Measurements from ENCODE around the gene CELA3B. TPM values are rescaled to one million over a fixed set of nuclear protein-coding genes. Genes with fewer than 3 reads are reported as not detected.

The CELA3B gene
- polyA plus RNA-seq, 1 donor (not counting 4 experiments of a cell fraction or from before 2014, with no cell fraction given): not detected

- FAIRE-seq (no peak), DNase-seq (ENCODE audit: low read depth, low spot score) (no peak)
- no peaks in the 10 kb centered on the region for H3K27me3 ChIP-seq (ENCODE audit: control insufficient read depth, extremely low read depth, insufficient read depth, low read length)
- peaks cover 35% of the 10 kb centered on the region for H3K79me2 ChIP-seq (ENCODE audit: control insufficient read depth, insufficient read depth, low read length)
- peak within 1 kb of the TSS; percentile 90 for H2AFZ ChIP-seq (ENCODE audit: control insufficient read depth, low read length)
- H4K20me1 ChIP-seq (ENCODE audit: control insufficient read depth, extremely low read depth, insufficient read depth, low read length): peaks cover 4% of the 10 kb centered on the region
- peak within 1 kb of the TSS; percentile 89 for H3K4me2 ChIP-seq (ENCODE audit: control insufficient read depth, extremely low read depth, insufficient read depth, low read depth, low read length)
- peaks cover 65% of the 10 kb centered on the region for H3K4me1 ChIP-seq (ENCODE audit: control insufficient read depth, extremely low read depth, insufficient read depth, low read length)
- TF ChIP-seq EZH2 (IDR thresholded peaks at IDR 0.05; ENCODE audit: low read length): no peak
- TF ChIP-seq CTCF (optimal IDR thresholded peaks at IDR 0.05 in 1 of 3, IDR thresholded peaks at IDR 0.05 in 1 of 3, conservative IDR thresholded peaks at IDR 0.05 in 1 of 3; ENCODE audit: extremely low read depth in 1 of 3, insufficient read depth in 2 of 3, low read length in 3 of 3): no peak
- peak within 1 kb of the TSS; percentile 67 to 74 (median 74) for H3K4me3 ChIP-seq (ENCODE audit: control insufficient read depth in 2 of 3, extremely low read depth in 1 of 3, insufficient read depth in 2 of 3, low read depth in 1 of 3, low read length in 3 of 3)
- peak within 1 kb of the TSS; percentile 74 for H3K27ac ChIP-seq (ENCODE audit: control insufficient read depth, insufficient read depth, low read length)
- H3K9ac ChIP-seq (ENCODE audit: control insufficient read depth, extremely low read depth, insufficient read depth, low read length): peak within 1 kb of the TSS; percentile 85
- H3K36me3 ChIP-seq (ENCODE audit: control insufficient read depth in 2 of 2, extremely low read depth in 1 of 2, insufficient read depth in 2 of 2, low read length in 2 of 2): no peaks in the 10 kb centered on the region
- H3K9me3 ChIP-seq (ENCODE audit: control insufficient read depth, low read depth, low read length): no peaks in the 10 kb centered on the region
- dilution Hi-C loops (cut with MboI; ENCODE audit: extremely low pct_ligation_motif_present, low sequenced_read_pairs): no loop called here
- H3K9me1 ChIP-seq (ENCODE audit: control insufficient read depth, extremely low read depth, insufficient read depth, low read length): peaks cover 2% of the 10 kb centered on the region
These were observed 39.8 kb upstream of the CELA3B start, which contains the start of gene HSPG2 for GRCh38 chr1:21937034-21937371. TSS of gene HSPG2 (minus strand) at chr1:21937310. CDS start at chr1:21937217, 93 bp downstream.

GRCh38 chr1:21937372-21938121 lies 39.3 kb upstream of the CELA3B start:
- Histone ChIP-seq H3K9ac (ENCODE audit: control insufficient read depth, extremely low read depth, insufficient read depth, low read length) (peak overlapping the region; percentile 74), H2AFZ (ENCODE audit: control insufficient read depth, low read length) (peak overlapping the region; percentile 90), H3K4me3 (ENCODE audit: control insufficient read depth in 2 of 3, extremely low read depth in 1 of 3, insufficient read depth in 2 of 3, low read depth in 1 of 3, low read length in 3 of 3) (peak overlapping the region in 2 of 3 experiments; percentile 42 to 45), H3K4me2 (ENCODE audit: control insufficient read depth, extremely low read depth, insufficient read depth, low read depth, low read length) (peak overlapping the region; percentile 84), H3K9me1 (ENCODE audit: control insufficient read depth, extremely low read depth, insufficient read depth, low read length) (peaks cover 2% of the 10 kb centered on the region), H3K27me3 (ENCODE audit: control insufficient read depth, extremely low read depth, insufficient read depth, low read length) (no peaks in the 10 kb centered on the region), H3K4me1 (ENCODE audit: control insufficient read depth, extremely low read depth, insufficient read depth, low read length) (peaks cover 60% of the 10 kb centered on the region), H4K20me1 (ENCODE audit: control insufficient read depth, extremely low read depth, insufficient read depth, low read length) (peaks cover 4% of the 10 kb centered on the region), H3K79me2 (ENCODE audit: control insufficient read depth, insufficient read depth, low read length) (peaks cover 30% of the 10 kb centered on the region), H3K27ac (ENCODE audit: control insufficient read depth, insufficient read depth, low read length) (peak overlapping the region; percentile 74), H3K36me3 (ENCODE audit: control insufficient read depth in 2 of 2, extremely low read depth in 1 of 2, insufficient read depth in 2 of 2, low read length in 2 of 2) (no peaks in the 10 kb centered on the region), H3K9me3 (ENCODE audit: control insufficient read depth, low read depth, low read length) (no peaks in the 10 kb centered on the region)
- no peak for TF ChIP-seq CTCF (optimal IDR thresholded peaks at IDR 0.05 in 1 of 3, IDR thresholded peaks at IDR 0.05 in 1 of 3, conservative IDR thresholded peaks at IDR 0.05 in 1 of 3; ENCODE audit: extremely low read depth in 1 of 3, insufficient read depth in 2 of 3, low read length in 3 of 3)
- TF ChIP-seq EZH2 (IDR thresholded peaks at IDR 0.05; ENCODE audit: low read length): no peak
- DNase-seq (ENCODE audit: low read depth, low spot score) (no peak), FAIRE-seq (no peak)
- dilution Hi-C loops (cut with MboI; ENCODE audit: extremely low pct_ligation_motif_present, low sequenced_read_pairs): no loop called here
